A549 (cell line): Measurements from ENCODE around the gene MAPKAP1.

Source experiments
- BHLHE40 ChIP-seq: IDR thresholded peaks from 2 replicates; pipeline ENCODE4 v1.6.1; 2012; ENCODE audit warnings: low read depth, low read length, inconsistent platforms
- CTCF ChIP-seq: fragments of >200 bp; sonication (Bioruptor Twin); formaldehyde crosslinking; IDR thresholded peaks from 3 replicates; pipeline ENCODE4 v1.5.1; 2016
- EP300 ChIP-seq, 2 experiments: fragments of >200 bp; sonication (Bioruptor Twin); formaldehyde crosslinking; IDR thresholded peaks; 2 replicates in 1 of 2; 3 replicates in 1 of 2; pipeline ENCODE4 v1.6.1; 2016 to 2017
- HMGXB4 ChIP-seq: fragments of 250-450 bp; sonication (Bioruptor Pico); IDR thresholded peaks from 2 replicates; pipeline ENCODE4 v1.5.0; 2021; ENCODE audit warnings: mild to moderate bottlenecking, moderate library complexity, borderline replicate concordance
- KDM1A ChIP-seq: fragments of 200-600 bp; sonication (generic); IDR thresholded peaks from 2 replicates; pipeline ENCODE4 v1.6.1; 2016; ENCODE audit warnings: low read depth, mild to moderate bottlenecking
- MAZ ChIP-seq: fragments of 150-350 bp; IDR thresholded peaks from 2 replicates; pipeline ENCODE4 v1.6.1; 2014; ENCODE audit warnings: antibody characterized with exemption, low read depth, low read length, borderline replicate concordance
- PBX3 ChIP-seq: IDR thresholded peaks from 2 replicates; pipeline ENCODE4 v1.6.1; 2012
- RCOR1 ChIP-seq: fragments of 150-350 bp; IDR thresholded peaks from 2 replicates; pipeline ENCODE4 v1.6.1; 2014; ENCODE audit warnings: antibody characterized with exemption, low read length, low read depth
- REST ChIP-seq: fragments of 200-600 bp; sonication (generic); IDR thresholded peaks from 2 replicates; pipeline ENCODE4 v1.6.1; 2016; ENCODE audit warnings: antibody characterized with exemption, mild to moderate bottlenecking, moderate library complexity
- RFX5 ChIP-seq: fragments of 450-650 bp; IDR thresholded peaks from 2 replicates; pipeline ENCODE4 v1.7.1; 2014; ENCODE audit warnings: antibody characterized with exemption, mild to moderate bottlenecking, moderate library complexity

- TF ChIP-seq HMGXB4 (CRISPR knock-in tag) = no peak
- TF ChIP-seq CTCF = no peak
- TF ChIP-seq BHLHE40 = no peak
- TF ChIP-seq EP300 (IDR thresholded peaks at IDR 0.05) = no peak
- TF ChIP-seq RCOR1 = no peak
- no peak for TF ChIP-seq PBX3
- no peak for TF ChIP-seq MAZ
- TF ChIP-seq KDM1A = no peak
- TF ChIP-seq REST = no peak
- TF ChIP-seq RFX5 = no peak
Observed at GRCh38 chr9:125522328-125522725, 184.7 kb downstream of the MAPKAP1 start.
